Measurements from ENCODE around the gene LRRC36.

Gene LRRC36

DNA sequence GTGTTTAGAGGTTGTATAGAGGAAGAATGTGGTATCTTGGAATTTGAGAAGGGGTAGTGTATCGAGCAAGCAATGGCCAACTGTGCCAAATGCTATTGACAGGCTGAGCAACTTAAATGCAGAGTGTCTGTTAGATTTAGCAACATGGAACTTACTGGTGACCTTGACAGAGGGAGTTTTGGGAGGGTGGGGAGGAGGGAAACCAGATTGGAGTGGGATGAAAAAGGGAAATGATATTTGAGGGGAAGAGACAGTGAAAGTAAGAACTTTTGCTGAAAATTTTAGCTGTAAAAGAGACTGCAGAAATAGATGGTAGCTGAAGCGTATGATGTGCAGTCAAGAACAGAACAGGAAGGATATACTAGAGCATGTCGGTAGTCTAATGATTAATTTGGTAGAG lies 1.1 kb downstream of the LRRC36 start:
- TF ChIP-seq CTCF (IDR thresholded peaks at IDR 0.05; ENCODE audit: low read depth, low read length, missing control alignments), result no peak
- no peak overlapping the region for H3K4me3 ChIP-seq (replicated peaks; ENCODE audit: low read depth, low read length)
- DNase-seq (ENCODE audit: extremely low read depth, low read depth), result no peak

GRCh38 chr16:67329901-67330300 lies 3.3 kb downstream of the LRRC36 start:
- DNase-seq (ENCODE audit: extremely low read depth, low read depth), result no peak
- no peak overlapping the region for H3K4me3 ChIP-seq (replicated peaks; ENCODE audit: low read depth, low read length)
- TF ChIP-seq CTCF (IDR thresholded peaks at IDR 0.05; ENCODE audit: low read depth, low read length, missing control alignments), result no peak

GRCh38 chr16:67333315-67333714 lies 6.7 kb downstream of the LRRC36 start:
- TF ChIP-seq CTCF (IDR thresholded peaks at IDR 0.05; ENCODE audit: low read depth, low read length, missing control alignments), result no peak

DNA sequence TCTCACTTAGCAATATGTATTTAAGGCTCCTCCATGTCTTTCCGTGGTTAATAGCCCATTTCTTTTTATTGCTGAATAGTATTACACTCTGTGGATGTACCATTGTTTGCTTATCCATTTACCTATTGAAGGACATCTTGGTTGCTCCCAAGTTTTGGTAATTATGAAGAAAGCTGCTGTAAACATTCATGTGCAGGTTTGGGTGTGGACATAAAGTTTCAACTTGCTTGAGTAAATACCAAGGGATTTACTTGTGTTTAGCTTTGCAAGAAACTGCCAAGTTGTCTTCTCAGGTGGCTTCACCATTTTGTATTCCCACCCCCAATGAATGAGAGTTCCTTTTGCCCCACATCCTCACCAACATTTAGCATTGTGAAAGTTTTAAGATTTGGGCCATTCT lies 9.5 kb downstream of the LRRC36 start:
- no peak for DNase-seq (ENCODE audit: extremely low read depth, low read depth)
- H3K4me3 ChIP-seq (replicated peaks; ENCODE audit: low read depth, low read length), result no peak overlapping the region
- TF ChIP-seq CTCF (IDR thresholded peaks at IDR 0.05; ENCODE audit: low read depth, low read length, missing control alignments), result no peak

More at GRCh38 chr16:67333315-67333714, 6.7 kb downstream of the LRRC36 start:
- no peak for DNase-seq (ENCODE audit: extremely low read depth, low read depth)
- H3K4me3 ChIP-seq (replicated peaks; ENCODE audit: low read depth, low read length), result no peak overlapping the region

GRCh38 chr16:67336648-67337047 lies 10.0 kb downstream of the LRRC36 start:
- no peak overlapping the region for H3K4me3 ChIP-seq (replicated peaks; ENCODE audit: low read depth, low read length)
- no peak for DNase-seq (ENCODE audit: extremely low read depth, low read depth)
- no peak for TF ChIP-seq CTCF (IDR thresholded peaks at IDR 0.05; ENCODE audit: low read depth, low read length, missing control alignments)

- no peak overlapping the region for H3K4me3 ChIP-seq (replicated peaks; ENCODE audit: low read depth, low read length)
- TF ChIP-seq CTCF (IDR thresholded peaks at IDR 0.05; ENCODE audit: low read depth, low read length, missing control alignments), result peak; percentile 23
- DNase-seq (ENCODE audit: extremely low read depth, low read depth), result peak; percentile 11
These were observed 12.8 kb downstream of the LRRC36 start for GRCh38 chr16:67339453-67339852.

- TF ChIP-seq CTCF (IDR thresholded peaks at IDR 0.05; ENCODE audit: low read depth, low read length, missing control alignments), result no peak
- H3K4me3 ChIP-seq (replicated peaks; ENCODE audit: low read depth, low read length), result no peak overlapping the region
- no peak for DNase-seq (ENCODE audit: extremely low read depth, low read depth)
These were observed 14.6 kb downstream of the LRRC36 start for GRCh38 chr16:67341250-67341649.

Data from HFF-Myc (cell line).